ENCODE data around the gene LRRC14B.
"Not testable (repeated sequence)": the region's sequence is repeated elsewhere in the genome, so short reads cannot be mapped to it uniquely, and the experiment has no call there.

The LRRC14B gene

DNA sequence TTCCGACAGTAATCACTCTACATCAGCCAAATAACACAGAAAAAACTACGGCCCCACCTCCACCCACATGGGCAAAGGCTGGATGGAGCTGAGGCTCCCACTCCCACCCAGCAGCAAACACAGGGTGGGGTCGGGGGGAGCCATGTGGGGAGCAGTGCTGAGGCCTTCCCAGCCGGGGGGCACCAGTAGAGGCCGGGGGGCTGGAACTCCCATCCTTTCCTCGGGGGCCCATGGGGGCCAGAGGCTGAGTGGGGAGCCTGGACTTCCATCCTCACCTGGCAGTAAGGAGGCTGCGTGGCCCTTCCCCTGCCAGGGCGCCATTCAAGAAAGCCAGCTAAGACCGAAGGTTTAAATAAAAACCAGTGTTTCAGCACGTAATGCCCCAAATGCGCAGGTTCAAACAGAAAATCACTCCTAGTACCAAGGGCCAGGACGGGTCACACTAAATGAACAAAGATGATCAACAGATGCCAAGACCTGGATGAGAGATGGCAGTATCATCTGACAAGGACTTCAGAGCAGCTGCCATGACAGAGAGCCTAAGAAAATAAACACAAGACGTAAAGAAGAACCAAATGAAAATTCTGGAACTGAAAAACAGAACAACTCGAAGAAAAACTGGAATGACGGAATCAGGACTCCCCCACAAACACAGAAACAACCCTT, 17.3 kb downstream of the LRRC14B start:
- FAIRE-seq, result no peak

DNA sequence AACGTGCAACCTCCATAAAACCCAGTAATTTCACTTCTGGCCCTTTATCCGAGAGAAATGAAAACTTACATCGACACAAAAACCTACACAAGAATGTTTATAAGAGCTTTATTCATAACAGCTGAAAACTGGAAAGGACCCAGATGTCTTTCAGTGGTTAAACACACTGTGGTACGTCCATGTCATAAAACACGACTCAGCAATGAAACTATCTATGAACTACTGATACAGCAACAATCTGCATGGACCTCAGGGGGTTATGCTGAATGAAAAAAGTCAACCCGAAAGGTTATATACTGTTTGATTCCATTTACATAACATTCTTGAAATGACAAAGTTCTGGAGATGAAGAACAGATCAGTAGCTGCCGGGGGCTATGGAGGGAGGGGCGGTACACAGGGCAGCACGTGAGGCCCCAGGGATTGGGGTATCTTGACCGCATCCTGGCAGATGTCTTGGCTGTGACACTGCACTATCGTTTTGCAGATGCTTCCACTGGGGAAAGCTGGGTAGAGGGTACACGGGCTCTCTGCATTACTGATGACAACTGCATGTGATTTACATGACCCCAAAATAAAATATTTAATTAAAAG, 22.6 kb downstream of the LRRC14B start:
- FAIRE-seq, result no peak

DNA sequence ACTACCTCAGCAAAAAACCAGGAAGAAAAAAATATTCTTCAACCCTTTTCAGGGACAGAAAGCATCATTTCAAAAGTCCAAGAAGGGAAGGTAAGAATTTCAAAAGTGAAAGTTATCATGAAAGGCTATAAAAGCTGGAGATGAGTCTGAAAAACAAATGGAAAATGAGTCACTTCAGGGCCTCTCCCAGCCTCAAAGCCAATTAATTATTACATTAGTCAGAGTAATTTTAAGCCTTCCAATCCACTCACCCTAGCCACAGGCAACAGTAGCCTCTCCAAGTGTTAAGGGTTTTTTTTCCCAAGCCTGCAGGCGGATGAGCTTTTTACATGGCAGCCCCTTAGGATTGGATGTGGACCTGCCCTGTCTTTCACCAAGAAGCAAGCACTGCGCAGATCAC, 24.0 kb downstream of the LRRC14B start:
- not testable (repeated sequence) for FAIRE-seq

DNA sequence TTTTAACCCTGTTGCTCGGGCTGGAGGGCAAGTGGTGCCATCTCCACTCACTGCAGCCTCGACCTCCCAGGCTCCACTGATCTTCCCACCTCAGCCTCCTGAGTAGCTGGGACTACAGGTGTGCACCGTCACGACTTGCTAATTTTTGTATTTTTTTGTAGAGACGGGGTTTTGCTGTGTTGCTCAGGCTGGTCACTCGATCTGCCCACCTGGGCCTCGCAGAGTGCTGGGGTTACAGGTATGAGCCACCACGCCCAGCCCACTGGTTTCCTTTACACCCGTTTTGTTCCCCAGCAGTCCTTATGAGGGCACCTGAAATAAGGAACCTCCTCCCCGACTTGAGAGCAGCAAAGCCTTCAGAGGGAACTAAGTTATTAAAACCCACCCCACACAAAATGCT, 24.8 kb downstream of the LRRC14B start:
- FAIRE-seq, result not testable (repeated sequence)

DNA sequence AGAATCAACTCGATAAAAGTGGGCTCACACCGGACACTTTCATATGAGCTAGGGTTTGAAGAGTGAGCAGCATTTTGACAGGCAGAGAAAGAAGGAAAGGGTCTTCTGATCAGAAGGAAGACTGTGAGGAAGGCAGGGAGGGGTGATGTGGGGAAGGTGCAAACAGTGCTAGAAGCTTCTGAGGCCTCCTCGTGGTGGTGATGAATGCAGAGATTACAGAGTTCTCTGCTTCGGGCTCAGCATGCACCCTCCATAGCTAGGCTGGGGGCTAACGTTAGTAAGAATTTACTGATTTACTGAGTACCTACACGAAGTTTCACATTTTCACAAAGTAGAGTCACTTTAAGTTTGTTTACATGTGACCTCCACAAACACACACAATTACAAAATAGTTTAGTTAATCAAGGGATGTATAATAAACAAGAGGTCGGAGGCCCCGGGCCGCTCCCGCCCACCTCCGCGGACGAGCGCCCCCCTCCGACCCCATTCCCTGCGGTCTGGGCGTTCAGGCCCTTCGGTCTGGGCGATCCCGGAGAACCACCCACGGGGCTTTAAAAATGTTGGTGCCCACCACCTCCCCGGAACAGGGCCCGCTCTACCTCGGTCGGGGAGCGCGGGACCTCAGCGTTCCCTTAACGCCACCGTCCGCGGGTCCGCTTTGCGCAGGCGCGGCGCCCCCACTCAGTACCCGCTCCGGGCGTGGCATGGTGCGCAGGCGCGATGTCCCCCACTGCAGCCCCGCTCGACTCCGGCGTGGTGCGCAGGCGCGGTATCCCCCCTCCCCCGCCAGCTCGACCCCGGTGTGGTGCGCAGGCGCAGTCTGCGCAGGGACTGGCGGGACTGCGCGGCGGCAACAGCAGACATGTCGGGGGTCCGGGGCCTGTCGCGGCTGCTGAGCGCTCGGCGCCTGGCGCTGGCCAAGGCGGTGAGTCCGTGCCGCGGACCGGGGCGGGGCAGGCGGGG, 26.5 kb downstream of the LRRC14B start, which contains the start of the genes CCDC127 and SDHA:
Gene CCDC127 (minus strand): TSS at position 660 of the 963 bp plus-strand sequence. CDS start 1,304 bp downstream, outside the sequence.
Gene SDHA (plus strand): TSS at position 827 of the 963 bp plus-strand sequence. CDS start 36 bp downstream, at position 863.
- FAIRE-seq, result not testable (repeated sequence)

DNA sequence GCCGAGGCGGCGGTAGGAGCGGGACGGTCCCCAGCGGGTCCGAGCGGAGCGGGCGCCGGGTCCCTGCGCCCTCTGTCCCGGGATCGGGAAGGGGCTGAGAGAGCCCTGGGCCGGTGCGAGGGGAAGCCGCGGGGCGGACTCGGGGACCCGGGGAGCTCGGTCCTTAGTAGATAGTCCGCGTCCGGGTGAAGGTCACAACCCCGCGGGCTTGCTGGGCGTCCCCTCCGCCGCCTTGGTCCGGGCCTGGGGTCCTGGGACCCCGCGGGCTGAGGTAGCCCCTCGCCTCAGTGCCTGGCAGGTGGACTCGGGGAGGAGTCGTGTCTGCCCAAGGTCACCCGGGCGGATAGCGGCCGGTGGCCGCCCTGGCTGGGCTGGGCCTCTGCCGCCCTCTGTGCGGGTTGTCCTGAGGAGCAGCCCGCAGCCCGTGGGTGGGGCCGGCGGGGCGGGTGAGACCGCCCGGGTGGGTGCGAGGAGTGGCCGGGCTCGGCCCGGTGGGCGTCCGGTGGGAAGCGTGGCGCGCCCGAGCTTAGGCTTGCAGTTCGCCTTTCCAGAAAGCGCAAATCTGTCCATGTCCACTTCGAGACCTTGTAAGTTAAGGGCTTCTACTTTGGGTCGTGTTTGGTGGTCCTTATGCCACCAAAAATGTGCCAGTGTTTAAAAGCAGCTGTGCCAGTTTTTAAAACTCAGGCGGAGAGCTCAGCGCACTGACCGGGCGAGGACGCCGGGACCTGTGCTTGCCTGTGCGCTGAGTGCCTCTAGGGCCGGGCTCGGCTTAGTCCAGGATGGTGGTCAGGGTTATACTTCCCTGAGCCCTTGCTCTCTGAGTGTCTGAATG, 27.4 kb downstream of the LRRC14B start:
- no peak for FAIRE-seq

DNA sequence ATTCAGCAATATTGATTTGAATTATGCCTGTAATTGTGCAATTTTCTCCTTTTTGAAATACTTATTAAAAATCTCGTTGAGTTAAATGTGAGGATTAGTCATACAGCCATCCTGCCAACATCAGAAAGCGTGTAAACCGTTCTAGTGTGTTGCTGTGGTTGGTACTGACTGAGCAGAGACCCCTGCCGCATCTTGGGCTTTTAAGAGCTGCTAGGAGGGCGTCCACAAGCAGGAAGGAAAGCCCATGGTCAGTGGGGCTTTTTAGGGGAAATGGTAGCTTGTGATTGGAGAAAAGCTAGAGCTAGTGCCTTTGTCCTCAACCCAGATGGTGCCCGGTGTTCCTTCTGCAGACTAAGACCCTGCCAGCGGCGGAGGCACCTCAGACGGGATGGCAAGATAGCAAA, 28.2 kb downstream of the LRRC14B start:
- no peak for FAIRE-seq

DNA sequence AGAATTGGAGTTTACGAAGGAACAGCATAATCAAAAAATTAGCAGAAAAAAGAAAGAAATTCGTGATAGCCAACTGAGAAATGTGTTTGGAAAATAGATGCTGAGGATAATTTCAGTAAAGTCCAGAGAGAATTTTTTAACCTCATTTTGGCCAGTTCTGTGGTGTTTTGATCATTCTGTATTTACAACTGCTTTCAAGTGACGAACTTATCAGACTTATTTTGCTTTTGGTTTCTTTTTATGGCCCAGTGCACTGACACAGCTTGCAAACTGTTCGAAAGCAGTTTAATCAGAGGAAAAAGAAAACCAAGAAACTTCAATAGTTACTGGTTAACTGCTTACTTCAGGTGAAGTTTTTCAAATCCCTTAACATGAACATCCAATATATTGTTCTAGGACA, 28.7 kb downstream of the LRRC14B start:
- no peak for FAIRE-seq

DNA sequence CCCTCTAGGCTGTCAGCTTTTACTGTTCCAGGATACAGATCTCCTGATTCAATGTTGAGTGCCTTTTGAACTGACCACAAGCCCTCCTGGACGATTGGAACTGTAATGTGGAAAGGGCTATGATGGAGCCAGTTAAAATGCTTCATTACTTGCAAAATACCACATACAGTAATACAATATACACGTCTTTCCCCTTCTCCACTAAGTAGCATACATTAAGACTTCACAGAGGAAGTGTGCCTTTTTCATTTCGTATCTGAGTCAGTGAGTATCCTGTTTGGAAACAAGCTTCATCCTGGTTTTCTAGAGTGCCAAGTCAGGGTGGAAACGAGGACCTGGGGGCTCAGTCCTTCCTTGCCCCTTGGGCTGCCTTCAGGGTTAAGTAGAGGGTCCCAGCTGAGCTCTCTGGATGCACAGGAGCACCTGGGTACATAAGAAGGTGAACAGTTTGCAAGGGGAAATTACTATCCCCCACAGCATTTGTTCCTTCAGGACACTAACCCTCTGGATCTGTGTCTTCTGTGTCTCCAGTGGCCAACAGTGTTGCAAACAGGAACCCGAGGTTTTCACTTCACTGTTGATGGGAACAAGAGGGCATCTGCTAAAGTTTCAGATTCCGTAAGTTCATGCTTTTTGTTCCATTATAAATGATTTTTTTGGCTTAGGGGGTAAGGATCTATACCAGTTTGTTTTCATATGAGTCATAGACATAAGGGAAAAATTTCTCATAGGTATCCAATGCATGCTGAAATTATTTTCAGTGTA, 31.8 kb downstream of the LRRC14B start:
- not testable (repeated sequence) for FAIRE-seq

DNA sequence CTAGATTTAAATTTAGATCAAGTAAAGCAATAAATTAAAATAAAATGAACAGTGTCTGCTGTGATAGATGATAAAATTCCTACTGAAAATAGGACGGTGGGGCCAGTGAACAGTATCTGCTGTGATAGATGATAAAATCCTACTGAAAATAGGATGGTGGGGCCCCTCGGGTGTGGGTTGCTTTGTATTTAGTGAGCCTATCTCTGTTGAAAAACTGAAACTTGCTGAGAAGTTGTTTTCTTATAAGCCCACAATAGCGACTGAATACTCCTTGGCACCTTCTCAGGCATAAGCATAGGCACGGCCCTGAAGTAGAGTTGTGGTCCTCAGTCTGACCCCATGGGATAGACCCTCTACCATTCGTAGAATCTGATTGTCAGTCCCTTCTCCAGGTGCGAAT, 32.5 kb downstream of the LRRC14B start:
- no peak for FAIRE-seq

DNA sequence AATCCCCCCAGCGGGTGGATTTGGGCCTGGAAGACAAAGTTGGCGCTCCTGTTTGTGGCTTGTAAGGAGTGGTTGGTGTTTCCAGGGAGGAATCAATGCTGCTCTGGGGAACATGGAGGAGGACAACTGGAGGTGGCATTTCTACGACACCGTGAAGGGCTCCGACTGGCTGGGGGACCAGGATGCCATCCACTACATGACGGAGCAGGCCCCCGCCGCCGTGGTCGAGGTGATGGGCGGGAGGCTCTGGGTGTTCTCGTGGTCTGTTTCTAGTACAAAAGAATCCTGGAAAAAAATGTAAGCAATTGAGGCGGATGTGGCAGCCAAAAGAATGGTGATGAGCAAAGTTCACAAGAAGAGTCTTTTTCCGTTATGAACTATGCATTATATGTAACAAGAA, 34.0 kb downstream of the LRRC14B start:
- FAIRE-seq, result no peak

DNA sequence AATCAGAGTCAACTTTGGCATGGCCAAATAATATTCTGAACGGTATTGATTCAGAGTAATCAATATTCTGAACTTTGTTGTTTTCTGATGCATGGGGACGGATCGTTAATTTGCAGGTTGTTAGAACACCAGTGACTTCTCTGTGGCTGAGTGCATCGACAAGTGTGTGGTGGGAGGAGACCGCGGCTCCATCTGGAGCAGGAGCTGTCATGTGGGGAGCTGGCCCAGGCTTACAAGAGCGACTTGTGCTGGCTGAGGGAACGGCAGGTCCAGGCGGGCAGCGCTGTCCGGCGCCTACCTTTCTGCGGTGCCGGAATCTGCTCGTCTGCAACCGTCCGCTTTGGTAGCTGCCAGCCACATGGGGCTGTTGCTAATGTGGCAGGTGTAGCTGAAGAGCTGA, 36.1 kb downstream of the LRRC14B start:
- not testable (repeated sequence) for FAIRE-seq

DNA sequence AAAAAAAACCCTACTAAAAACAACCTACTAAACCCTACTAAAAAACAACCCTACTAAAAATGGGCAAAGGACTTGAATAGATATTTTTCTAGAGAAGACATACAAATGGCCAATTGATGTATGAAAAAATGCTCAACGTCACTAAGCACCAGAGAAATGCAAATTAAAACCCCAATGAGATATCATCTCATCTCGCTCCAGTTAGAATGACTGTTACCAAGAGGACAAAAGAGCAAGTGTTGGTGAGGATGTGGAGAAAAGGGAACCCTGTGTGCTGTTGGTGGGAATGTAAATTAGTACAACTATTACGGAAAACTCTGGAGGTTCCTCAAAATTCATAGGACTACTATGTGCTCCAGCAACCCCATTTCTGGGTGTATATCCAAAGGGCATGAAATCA, 37.6 kb downstream of the LRRC14B start:
- no peak for FAIRE-seq

DNA sequence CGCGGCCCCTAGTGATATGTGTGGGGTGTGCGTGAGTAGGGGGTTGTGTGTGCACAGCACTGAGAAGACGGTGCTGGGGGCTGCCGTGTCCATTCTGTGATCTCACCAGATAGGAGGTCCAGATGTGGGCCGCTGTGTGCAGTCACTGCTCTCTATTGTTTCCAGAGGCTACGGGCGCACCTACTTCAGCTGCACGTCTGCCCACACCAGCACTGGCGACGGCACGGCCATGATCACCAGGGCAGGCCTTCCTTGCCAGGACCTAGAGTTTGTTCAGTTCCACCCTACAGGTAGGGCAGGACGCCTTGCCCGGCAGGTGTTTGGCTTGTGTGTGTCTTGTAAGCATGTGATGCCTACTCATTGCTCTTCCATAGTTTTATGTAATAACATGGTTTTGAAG, 39.4 kb downstream of the LRRC14B start:
- FAIRE-seq, result no peak

DNA sequence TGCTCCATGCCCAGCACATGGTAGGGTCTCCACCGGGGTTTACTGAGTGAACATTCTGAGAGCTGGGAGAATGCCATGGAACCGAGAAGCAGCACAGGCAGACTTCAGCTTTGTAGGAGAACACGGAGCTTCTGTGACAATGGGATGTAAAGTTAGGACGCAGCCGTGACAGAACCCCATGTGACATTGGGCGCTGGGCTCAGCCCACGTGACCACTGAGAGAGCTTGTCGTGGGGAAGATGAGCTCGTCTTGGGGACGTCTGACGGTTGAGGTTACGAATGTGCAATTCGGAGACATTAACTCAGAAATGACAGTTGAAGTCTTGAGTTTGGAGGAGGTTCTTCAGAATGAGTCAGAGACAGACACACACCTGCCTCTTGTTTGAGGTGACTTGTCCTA, 40.4 kb downstream of the LRRC14B start:
- no peak for FAIRE-seq

DNA sequence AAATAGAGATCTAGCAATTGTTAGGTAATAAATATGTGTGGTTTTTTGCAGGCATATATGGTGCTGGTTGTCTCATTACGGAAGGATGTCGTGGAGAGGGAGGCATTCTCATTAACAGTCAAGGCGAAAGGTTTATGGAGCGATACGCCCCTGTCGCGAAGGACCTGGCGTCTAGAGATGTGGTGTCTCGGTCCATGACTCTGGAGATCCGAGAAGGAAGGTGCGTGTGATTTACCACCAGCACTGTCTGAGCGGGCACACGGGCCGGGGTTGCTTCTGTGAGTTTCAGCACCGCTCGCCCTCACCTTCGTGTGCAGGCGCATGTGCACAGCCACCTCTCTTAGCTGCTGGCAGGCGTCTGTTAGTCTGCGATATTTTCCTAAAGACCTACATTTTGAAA, 42.1 kb downstream of the LRRC14B start:
- FAIRE-seq, result not testable (repeated sequence)

DNA sequence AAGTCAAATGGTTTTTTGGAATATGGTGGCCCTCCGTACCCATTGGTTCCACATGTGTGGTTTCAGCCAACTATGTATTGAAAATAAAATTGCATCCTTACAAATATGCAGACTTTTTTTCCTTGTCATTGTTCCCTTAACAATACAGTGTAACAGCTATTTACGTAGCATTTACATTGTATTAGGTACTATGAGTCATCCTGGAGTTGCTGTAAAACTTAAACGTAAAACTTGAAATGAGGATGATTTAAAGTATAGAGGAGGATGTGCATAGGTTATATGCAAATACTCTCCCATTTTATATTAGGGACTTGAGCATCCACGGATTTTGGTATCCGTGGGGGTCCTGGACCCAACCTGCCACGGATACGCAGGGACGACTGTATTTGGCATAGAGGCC, 43.2 kb downstream of the LRRC14B start:
- FAIRE-seq, result no peak

DNA sequence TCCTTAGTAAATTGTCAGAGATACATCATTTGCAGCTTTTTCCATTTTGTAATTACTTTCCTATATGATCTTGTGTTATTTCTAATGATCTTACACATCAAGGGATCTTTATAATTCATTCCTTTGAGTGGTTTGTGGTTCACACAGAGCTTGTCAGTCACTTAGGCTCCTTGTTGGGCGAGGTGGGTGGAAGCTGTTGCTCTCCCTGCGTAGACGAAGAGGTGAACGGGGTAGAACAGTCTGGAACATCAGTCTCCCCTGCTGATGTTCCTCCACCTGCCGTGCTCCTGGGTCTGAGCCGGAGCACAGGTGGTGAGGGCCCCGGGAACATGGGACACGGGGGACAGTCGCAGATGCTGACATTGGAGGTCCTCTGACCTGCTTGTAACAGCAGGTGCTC, 44.2 kb downstream of the LRRC14B start:
- not testable (repeated sequence) for FAIRE-seq

DNA sequence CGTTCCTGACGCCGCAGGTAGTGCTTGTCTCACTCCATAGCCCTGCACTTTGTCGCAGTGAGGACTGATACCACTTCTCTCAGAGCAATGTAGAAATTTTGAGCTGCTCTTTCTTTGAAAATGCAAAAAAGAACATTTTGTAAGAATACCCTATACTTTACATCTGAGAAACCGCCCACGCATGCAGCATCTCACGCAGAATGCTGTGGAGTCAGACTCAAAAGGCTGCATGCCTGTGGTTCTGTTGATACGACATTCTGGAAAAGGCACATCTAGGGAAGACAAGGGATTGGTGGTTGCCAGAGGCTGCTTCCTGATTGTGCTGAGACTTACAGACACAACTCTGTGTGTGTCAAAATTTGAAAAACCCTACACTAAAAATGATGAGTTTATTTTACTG, 46.6 kb downstream of the LRRC14B start:
- FAIRE-seq, result not testable (repeated sequence)

DNA sequence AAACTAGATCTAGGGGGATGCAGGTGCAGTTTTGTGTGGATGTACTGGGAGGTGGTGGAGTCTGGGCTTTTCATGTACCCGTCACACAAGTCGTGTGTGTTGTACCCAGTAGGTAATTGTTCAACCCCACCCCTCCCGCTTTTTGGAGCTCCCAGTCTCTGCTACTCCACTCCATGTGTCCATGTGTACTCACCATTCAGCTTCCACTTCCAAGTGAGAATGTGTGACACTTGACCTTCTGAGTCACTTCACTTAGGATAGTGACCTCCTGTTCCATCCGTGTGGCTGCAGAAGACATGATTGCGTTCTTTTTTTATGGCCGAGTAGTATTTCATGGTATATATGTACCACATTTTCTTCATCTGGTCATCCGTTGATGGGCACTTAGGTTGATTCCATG, 49.3 kb downstream of the LRRC14B start:
- not testable (repeated sequence) for FAIRE-seq

DNA sequence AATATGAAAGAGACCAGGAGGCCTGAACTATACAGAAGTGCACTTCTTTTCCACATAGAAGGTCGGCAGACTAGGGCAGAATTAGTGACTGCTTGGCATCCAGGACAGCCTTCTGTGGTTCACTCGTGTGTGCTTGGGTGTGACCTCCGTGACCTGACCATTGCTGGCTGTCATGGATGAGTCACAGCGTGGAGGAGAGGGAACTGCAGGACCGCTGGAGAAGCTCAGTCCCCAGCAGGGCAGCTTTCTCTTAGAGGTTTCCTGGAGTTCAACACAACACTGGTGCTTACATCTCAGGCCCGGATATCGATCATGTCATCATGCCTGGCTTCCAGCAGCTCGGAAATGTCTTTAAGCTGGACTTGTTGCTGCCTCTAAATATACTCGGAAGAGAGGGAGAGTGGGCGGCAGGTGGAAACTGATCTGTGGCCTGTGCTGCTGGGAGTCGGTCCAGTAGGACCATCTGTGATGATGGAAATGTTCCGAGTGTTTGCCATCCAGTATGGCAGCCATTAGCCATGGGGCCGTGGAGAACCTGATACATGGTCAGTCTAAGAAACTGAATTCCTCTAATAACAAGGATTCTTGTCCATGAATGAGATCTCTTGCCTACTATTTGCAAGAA, 49.9 kb downstream of the LRRC14B start:
- not testable (repeated sequence) for FAIRE-seq

Data from islet of Langerhans (tissue), 1 donor.